ENCODE measurements around the gene BMPR1A.

BMPR1A gene

DNA sequence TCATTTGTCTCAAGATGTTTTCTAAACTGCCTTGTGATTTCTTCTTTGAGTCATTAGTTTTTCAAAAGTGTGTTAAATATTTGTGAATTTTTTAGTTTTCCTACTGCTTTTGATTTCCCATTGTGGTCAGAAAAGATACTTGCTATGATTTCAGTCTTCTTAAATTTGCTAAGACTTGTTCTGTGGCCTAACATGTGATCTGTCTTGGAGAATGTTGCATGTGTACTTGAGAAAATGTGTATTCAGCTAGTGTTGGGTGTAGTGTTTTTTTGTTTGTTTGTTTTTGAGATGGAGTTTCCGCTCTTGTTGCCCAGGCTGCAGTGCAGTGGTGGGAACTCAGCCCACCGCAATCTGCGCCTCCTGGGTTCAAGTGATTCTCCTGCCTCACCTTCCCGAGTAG lies 28.6 kb downstream of the BMPR1A start:
- Histone ChIP-seq H3K4me1 (no peaks in the 10 kb centered on the region), H3K36me3 (ENCODE audit: control insufficient read depth, insufficient read depth, low read length) (no peaks in the 10 kb centered on the region), H3K79me2 (peaks cover 56% of the 10 kb centered on the region), H3K9ac (no peak overlapping the region), H3K27ac (no peak overlapping the region), H3K4me3 (ENCODE audit: low read depth, low read length) (no peak overlapping the region), H3K4me2 (ENCODE audit: low read length) (no peak overlapping the region), H3K9me3 (ENCODE audit: control insufficient read depth, low read length) (no peaks in the 10 kb centered on the region), H3K27me3 (ENCODE audit: control insufficient read depth, insufficient read depth, low read length) (no peaks in the 10 kb centered on the region), H2AFZ (no peak overlapping the region)
- TF ChIP-seq, protein P1, sequence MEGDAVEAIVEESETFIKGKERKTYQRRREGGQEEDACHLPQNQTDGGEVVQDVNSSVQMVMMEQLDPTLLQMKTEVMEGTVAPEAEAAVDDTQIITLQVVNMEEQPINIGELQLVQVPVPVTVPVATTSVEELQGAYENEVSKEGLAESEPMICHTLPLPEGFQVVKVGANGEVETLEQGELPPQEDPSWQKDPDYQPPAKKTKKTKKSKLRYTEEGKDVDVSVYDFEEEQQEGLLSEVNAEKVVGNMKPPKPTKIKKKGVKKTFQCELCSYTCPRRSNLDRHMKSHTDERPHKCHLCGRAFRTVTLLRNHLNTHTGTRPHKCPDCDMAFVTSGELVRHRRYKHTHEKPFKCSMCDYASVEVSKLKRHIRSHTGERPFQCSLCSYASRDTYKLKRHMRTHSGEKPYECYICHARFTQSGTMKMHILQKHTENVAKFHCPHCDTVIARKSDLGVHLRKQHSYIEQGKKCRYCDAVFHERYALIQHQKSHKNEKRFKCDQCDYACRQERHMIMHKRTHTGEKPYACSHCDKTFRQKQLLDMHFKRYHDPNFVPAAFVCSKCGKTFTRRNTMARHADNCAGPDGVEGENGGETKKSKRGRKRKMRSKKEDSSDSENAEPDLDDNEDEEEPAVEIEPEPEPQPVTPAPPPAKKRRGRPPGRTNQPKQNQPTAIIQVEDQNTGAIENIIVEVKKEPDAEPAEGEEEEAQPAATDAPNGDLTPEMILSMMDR (IDR thresholded peaks at IDR 0.05): no peak

DNA sequence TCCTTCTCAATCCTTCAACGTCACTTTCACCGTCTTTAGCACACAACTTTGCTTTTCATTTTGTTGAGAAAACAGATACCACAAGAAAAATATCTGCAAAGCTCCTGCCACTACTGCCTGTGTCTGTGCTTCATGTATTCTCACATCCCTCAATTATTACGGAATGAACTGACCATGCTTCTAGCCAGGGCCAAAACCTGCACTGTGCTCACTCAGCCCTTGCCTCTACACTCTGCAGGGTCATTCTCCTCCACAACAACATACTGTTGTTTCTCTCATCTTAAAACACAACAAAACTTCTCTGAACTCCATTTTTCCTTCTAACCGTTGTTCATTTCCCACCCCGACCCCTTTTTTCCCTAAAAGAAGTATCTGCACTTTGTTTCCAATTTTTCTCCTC lies 29.5 kb downstream of the BMPR1A start:
- H3K4me3 ChIP-seq (ENCODE audit: low read depth, low read length): no peak overlapping the region
- H3K4me2 ChIP-seq (ENCODE audit: low read length): no peak overlapping the region
- peaks cover 49% of the 10 kb centered on the region for H3K79me2 ChIP-seq
- no peak overlapping the region for H3K9ac ChIP-seq
- H3K4me1 ChIP-seq: no peaks in the 10 kb centered on the region
- TF ChIP-seq, protein P1 (IDR thresholded peaks at IDR 0.05): no peak
- no peaks in the 10 kb centered on the region for H3K36me3 ChIP-seq (ENCODE audit: control insufficient read depth, insufficient read depth, low read length)
- no peak overlapping the region for H3K27ac ChIP-seq
- H2AFZ ChIP-seq: no peak overlapping the region
- no peaks in the 10 kb centered on the region for H3K9me3 ChIP-seq (ENCODE audit: control insufficient read depth, low read length)
- no peaks in the 10 kb centered on the region for H3K27me3 ChIP-seq (ENCODE audit: control insufficient read depth, insufficient read depth, low read length)

DNA sequence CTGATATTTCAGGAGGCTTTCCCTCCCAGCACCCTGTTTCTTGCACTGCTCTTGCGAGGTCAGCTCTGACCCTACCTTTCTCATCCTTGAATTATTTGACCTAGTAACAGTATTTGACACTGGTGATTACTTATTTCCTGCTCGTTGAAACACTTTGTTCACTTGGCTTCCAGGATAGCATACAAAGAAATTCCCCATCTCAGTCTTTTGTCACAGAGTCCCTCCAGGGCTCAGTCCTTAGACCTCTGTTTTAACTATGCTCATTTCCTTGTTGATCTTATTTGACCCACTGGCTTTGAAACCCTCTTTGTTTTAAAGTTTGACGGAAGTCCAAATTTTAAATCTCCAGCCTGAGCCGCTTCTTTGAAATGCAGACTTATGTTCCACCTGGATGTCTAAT lies 29.9 kb downstream of the BMPR1A start:
- Histone ChIP-seq H3K9me3 (ENCODE audit: control insufficient read depth, low read length) (no peaks in the 10 kb centered on the region), H3K36me3 (ENCODE audit: control insufficient read depth, insufficient read depth, low read length) (no peaks in the 10 kb centered on the region), H3K9ac (no peak overlapping the region), H3K27me3 (ENCODE audit: control insufficient read depth, insufficient read depth, low read length) (no peaks in the 10 kb centered on the region), H3K4me3 (ENCODE audit: low read depth, low read length) (no peak overlapping the region), H3K4me1 (no peaks in the 10 kb centered on the region), H3K4me2 (ENCODE audit: low read length) (no peak overlapping the region), H3K79me2 (peaks cover 46% of the 10 kb centered on the region), H2AFZ (no peak overlapping the region), H3K27ac (no peak overlapping the region)
- TF ChIP-seq, protein P1 (IDR thresholded peaks at IDR 0.05): no peak

DNA sequence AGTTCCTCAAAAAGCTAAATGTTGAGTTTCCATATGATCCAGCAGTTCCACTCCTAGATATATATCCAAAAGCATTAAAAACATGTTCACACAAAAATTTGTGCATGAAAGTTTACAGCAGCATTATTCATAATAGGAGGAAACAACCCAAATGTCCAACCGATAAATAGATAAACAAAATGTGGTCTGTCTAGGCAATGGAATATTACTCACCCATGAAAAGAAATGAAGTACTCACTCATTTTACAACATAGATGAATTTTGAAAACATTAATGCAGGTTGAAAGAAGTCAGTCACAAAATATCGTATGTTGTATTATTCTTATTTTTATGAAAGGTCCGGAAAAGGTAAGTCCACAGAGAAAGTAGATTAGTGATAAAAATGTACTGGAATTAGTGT lies 34.0 kb downstream of the BMPR1A start:
- Histone ChIP-seq H3K4me3 (ENCODE audit: low read depth, low read length) (no peak overlapping the region), H3K4me1 (no peaks in the 10 kb centered on the region), H3K9ac (no peak overlapping the region), H3K36me3 (ENCODE audit: control insufficient read depth, insufficient read depth, low read length) (no peaks in the 10 kb centered on the region), H3K27ac (no peak overlapping the region), H3K4me2 (ENCODE audit: low read length) (no peak overlapping the region), H3K79me2 (peaks cover 37% of the 10 kb centered on the region), H3K27me3 (ENCODE audit: control insufficient read depth, insufficient read depth, low read length) (no peaks in the 10 kb centered on the region), H3K9me3 (ENCODE audit: control insufficient read depth, low read length) (no peaks in the 10 kb centered on the region), H2AFZ (no peak overlapping the region)
- TF ChIP-seq, protein P1 (IDR thresholded peaks at IDR 0.05): no peak

DNA sequence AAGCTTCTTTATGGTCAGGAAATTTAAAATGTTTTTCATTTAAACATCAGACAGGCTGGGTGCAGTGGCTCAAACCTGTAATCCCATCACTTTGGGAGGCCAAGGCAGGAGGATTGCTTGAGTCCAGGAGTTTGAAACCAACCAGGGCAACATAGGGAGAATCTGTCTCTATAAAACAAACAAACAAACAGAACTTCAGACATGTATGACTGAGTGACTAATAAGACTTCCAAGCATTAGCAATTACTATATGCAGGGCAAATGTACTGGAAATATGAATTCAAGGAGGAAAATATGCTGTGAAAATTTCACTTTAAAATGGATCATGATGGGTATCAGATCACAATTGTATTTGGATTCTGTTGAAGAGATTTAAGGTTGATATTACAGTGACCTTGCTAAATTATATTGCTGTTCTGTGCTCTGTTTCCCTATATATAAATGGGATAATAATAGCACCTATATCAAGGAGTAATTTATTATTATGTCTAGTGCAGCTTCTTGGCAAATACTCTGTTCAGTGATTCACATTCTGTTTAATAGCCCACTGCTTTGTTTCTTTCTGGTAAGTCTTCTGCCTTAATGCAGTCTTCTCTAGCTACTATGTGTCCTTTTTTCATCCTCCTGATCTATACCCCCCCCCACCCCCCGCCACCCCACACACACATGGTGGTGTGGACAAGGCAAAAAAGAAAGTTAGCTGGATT lies 36.2 kb downstream of the BMPR1A start:
- H3K79me2 ChIP-seq: peaks cover 29% of the 10 kb centered on the region
- H3K27ac ChIP-seq: no peak overlapping the region
- no peaks in the 10 kb centered on the region for H3K36me3 ChIP-seq (ENCODE audit: control insufficient read depth, insufficient read depth, low read length)
- no peaks in the 10 kb centered on the region for H3K27me3 ChIP-seq (ENCODE audit: control insufficient read depth, insufficient read depth, low read length)
- no peak overlapping the region for H3K9ac ChIP-seq
- H3K4me3 ChIP-seq (ENCODE audit: low read depth, low read length): no peak overlapping the region
- H3K4me2 ChIP-seq (ENCODE audit: low read length): no peak overlapping the region
- TF ChIP-seq, protein P1 (IDR thresholded peaks at IDR 0.05): no peak
- H3K9me3 ChIP-seq (ENCODE audit: control insufficient read depth, low read length): no peaks in the 10 kb centered on the region
- H3K4me1 ChIP-seq: no peaks in the 10 kb centered on the region
- H2AFZ ChIP-seq: no peak overlapping the region

All from parathyroid adenoma (tissue), 2 donors.